ENCODE data around the gene ERFL.
"Not testable (repeated sequence)": the region's sequence is repeated elsewhere in the genome, so short reads cannot be mapped to it uniquely, and the experiment has no call there.

Gene ERFL

GRCh38 chr19:41926763-41927496 lies 1.3 kb downstream of the ERFL start:
- no peak for DNase-seq

DNA sequence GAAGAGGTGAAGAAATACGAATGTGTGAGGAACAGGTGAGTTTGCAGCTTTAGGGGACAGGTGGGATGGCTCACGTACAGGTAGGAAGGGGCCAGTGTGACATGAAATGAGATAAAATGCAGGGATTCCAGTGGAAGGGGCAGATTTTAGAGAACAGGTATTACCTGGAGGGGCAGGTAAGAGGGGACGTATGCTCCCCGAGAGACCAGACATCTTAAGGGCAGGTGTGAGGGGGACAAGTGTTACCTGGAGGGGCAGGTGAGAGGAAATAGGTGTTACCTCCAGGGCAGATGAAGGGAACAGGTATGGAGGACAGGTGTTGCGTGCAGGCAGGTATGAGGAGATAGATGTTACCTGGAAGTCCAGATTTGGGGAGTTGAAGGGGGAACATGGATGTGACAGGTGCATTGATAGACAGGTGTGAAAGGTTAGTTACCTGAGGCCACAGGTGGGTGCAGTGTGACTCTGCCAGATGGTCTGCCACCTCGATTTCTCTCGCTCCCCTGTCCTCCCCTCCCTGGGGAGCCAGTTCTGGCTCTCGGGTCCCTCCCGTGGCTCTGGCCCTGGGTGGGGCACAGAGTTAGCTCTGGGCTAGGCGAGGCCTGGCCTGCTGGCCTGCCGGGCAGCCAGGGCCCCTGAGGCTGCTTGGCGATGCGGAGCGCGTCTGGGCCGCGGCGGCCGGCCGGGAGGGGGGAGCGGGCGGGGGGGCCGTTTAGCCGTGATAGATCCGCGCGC lies 2.1 kb downstream of the ERFL start:
- no peak for DNase-seq

GRCh38 chr19:41925208-41926003 lies 2.8 kb downstream of the ERFL start:
- DNase-seq, result no peak

- DNase-seq, result no peak
Measured at GRCh38 chr19:41924151-41925145, 3.8 kb downstream of the ERFL start.

GRCh38 chr19:41923045-41923788 lies 5.0 kb downstream of the ERFL start:
- no peak for DNase-seq

- DNase-seq, result no peak
Measured at GRCh38 chr19:41922585-41922984, 5.7 kb downstream of the ERFL start.

DNA sequence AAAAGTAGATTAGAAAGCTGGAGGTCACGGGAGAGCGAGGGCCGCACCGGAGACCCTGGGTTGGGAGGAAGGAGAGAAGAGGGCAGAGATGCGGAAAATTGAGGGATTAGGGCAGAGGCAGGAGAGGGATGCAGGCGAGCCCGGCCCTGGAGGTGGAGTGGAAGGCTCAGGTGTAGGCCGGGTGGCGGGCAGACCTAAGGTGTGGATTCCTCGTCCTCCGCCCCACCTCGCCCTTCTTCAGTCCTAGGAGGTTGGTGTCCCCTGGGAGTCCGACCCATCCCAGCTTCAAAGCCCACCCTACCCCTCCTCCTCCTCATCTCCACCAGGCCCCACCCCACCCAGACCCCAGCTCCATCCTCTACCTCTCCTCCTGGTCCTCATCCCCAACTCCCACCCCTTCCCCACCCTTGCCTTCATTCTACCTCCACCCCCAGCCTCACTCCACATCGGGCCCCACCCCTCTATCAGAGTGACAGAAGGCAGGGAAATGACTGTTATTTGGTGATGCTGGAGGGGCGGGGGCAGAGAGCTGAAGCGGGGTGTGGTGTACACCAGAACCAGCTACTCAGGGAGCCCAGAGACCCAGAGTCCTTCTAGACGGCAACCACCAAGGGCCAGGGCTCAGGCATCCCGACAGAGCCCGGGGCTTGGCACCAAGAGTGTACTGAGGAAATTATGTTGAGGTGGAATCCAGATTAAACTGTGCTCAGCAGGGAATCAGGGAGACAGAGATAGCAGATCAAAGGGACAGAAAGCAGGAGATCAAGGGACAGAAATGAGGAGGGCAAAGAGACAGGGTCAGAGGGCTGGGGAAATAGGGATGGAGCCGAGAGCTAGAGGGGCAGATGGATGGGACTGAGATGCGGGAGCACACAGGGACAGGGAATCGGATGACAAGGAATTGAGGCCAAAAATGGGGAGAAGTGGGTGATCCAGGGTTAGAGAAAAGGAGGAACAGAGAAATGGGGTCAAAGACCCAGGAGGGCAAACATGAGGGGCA lies 6.4 kb downstream of the ERFL start:
- DNase-seq, result no peak

- no peak for DNase-seq
Measured at GRCh38 chr19:41920882-41921576, 7.2 kb downstream of the ERFL start.

- DNase-seq, result no peak
Measured at GRCh38 chr19:41919948-41920712, 8.1 kb downstream of the ERFL start.

DNA sequence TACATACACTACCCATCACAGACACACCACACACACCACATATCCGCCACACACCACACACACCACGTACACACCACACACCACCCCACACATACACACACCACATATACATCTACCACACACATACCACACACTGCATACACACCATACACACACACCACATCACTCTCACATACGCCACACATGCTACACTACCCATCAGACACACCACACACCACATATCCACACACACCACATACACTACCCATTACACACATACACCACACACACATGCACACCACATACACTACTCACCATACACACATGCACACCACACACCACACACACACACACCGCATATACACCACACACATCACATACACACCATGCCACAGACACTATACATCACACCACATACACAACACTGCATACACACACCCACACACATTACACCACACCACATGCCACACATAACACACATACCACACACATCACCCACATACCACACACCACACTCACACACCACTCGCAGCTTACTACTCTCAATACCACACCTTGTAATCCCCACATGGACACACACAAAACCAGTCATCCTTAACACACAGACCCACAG lies 9.5 kb downstream of the ERFL start:
- no peak for DNase-seq

GRCh38 chr19:41918095-41918494 lies 10.2 kb downstream of the ERFL start:
- no peak for DNase-seq

- DNase-seq, result no peak
Measured at GRCh38 chr19:41917676-41918075, 10.6 kb downstream of the ERFL start.

GRCh38 chr19:41915776-41916414 lies 12.4 kb downstream of the ERFL start:
- peak in 1 of 4 experiments; percentile 30 for DNase-seq

GRCh38 chr19:41915021-41915775 lies 13.1 kb downstream of the ERFL start:
- no peak for DNase-seq

DNA sequence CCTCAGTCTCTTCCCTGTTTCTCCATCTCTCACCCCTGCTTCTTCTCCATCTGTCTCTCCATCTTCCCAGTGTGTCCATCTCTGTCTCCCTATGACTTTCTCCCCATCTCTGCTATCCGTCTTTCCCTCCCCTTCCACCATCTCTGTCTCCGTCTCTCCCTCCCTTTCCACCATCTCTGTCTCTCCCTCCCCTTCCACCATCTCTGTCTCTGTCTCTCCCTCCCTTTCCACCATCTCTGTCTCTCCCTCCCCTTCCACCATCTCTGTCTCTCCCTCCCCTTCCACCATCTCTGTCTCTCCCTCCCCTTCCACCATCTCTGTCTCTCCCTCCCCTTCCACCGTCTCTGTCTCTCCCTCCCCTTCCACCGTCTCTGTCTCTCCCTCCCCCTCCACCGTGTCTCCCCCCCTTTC lies 13.8 kb downstream of the ERFL start:
- not testable (repeated sequence) for DNase-seq

- DNase-seq, result no peak
Measured at GRCh38 chr19:41913538-41914423, 14.5 kb downstream of the ERFL start.

Measured in activated naive CD4-positive, alpha-beta T cell (primary cell).